Mesendoderm (in vitro differentiated cells): Measurements from ENCODE around the gene LACTBL1.

ENCODE experiments used
- DNase-seq: peaks from one replicate; pipeline ENCODE4 v3.0.0; 2013
- H2AK5ac ChIP-seq: 2 replicates; pipeline ENCODE4 v1.6.1; 2013; ENCODE audit warnings: low read length, inconsistent platforms
- H2BK120ac ChIP-seq: 2 replicates; pipeline ENCODE4 v1.6.1; 2013; ENCODE audit warnings: low read depth, mild to moderate bottlenecking, low read length, moderate library complexity, mixed read lengths
- H2BK15ac ChIP-seq: replicated peaks from 2 replicates; pipeline ENCODE4 v1.6.1; 2013; ENCODE audit warnings: low read depth, mild to moderate bottlenecking, moderate library complexity
- H2BK5ac ChIP-seq: 2 replicates; pipeline ENCODE4 v1.6.1; 2013; ENCODE audit warnings: low read length, inconsistent platforms
- H3K18ac ChIP-seq: 2 replicates; pipeline ENCODE4 v1.6.1; 2013; ENCODE audit warnings: mild to moderate bottlenecking, low read length, mixed read lengths
- H3K23ac ChIP-seq: one replicate; pipeline ENCODE4 v1.6.1; 2013; ENCODE audit warnings: low read length
- H3K27ac ChIP-seq: 2 replicates; pipeline ENCODE4 v1.5.1; 2013; ENCODE audit warnings: low read depth, mild to moderate bottlenecking, inconsistent platforms, low read length, moderate library complexity
- H3K27me3 ChIP-seq: 2 replicates; pipeline ENCODE4 v1.6.1; 2013; ENCODE audit warnings: low read length, control low read depth, mild to moderate bottlenecking, inconsistent platforms; ENCODE audit not compliant: insufficient read depth, poor library complexity
- H3K36me3 ChIP-seq: 2 replicates; pipeline ENCODE4 v1.6.1; 2013; ENCODE audit warnings: low read length, inconsistent platforms; ENCODE audit not compliant: control insufficient read depth, insufficient read depth
- H3K4ac ChIP-seq: one replicate; pipeline ENCODE4 v1.6.1; 2013; ENCODE audit warnings: low read depth, mild to moderate bottlenecking, low read length, moderate library complexity
- H3K4me1 ChIP-seq: 2 replicates; pipeline ENCODE4 v1.6.1; 2013; ENCODE audit warnings: low read depth, low read length, inconsistent platforms; ENCODE audit not compliant: control insufficient read depth
- H3K4me2 ChIP-seq: 2 replicates; pipeline ENCODE4 v1.6.1; 2013; ENCODE audit warnings: low read length
- H3K4me3 ChIP-seq: 2 replicates; pipeline ENCODE4 v1.5.1; 2013; ENCODE audit warnings: mild to moderate bottlenecking, low read length
- H3K56ac ChIP-seq: one replicate; pipeline ENCODE4 v1.6.1; 2013; ENCODE audit warnings: low read length
- H3K79me1 ChIP-seq: 2 replicates; pipeline ENCODE4 v1.6.1; 2013; ENCODE audit warnings: low read length, inconsistent platforms
- H3K79me2 ChIP-seq: 2 replicates; pipeline ENCODE4 v1.6.1; 2013; ENCODE audit warnings: mild to moderate bottlenecking, low read length; ENCODE audit not compliant: control insufficient read depth, insufficient read depth
- H3K9ac ChIP-seq: 2 replicates; pipeline ENCODE4 v1.6.1; 2013; ENCODE audit warnings: low read length, inconsistent platforms
- H4K5ac ChIP-seq: one replicate; pipeline ENCODE4 v1.6.1; 2013; ENCODE audit warnings: low read length
- H4K8ac ChIP-seq: one replicate; pipeline ENCODE4 v1.6.1; 2013; ENCODE audit warnings: low read depth, mild to moderate bottlenecking, control low read depth, low read length, moderate library complexity
- WGBS: extraction: QIAGEN DNeasy Blood & Tissue Kit; methylation state at CpG from one replicate; pipeline ENCODE4 v1.1.7; 2013; ENCODE audit warnings: low lambda C conversion rate, missing lambda C conversion rate; ENCODE audit not compliant: insufficient coverage; ENCODE audit errors: extremely low coverage; 5-methylcytosine and 5-hydroxymethylcytosine counted together

Gene LACTBL1

DNA sequence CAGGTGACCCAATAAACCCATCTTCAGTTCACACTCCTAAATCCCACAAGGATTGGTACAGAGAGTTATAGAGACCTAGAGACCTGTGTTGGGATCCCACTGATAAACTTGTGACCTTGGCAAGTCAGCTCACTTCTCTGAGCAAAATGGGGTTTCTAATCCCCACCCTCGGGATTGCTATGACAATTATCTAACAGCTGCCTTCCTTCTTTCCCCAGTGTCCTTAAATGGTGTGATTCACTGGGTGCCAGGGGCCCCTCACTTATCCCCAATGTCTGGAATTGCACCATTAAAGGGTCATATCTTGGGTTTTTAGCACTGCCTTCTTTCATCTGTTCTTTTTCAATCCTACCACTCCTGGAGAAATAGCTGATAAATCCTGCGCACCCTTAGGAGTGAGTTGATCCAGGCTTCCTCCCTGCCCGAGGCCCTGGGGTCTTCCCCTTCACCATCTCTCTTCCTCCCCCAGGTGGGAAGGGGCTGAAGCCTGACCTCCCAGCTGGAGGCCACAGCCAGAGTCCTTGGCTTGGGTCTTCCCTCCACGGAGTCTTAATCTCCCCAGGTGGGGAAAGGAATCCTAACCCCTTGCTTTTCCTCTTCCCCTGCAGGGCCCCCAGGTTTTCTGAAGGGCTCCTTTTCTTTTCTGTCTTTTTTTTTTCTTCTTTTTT lies 39.7 kb downstream of the LACTBL1 start:
- Histone ChIP-seq H3K27me3 (no peaks in the 10 kb centered on the region), H3K9ac (no peak overlapping the region), H2BK5ac (no peak overlapping the region), H3K4me2 (no peak overlapping the region), H4K8ac (no peak overlapping the region), H3K27ac (no peak overlapping the region), H3K36me3 (no peaks in the 10 kb centered on the region), H2AK5ac (no peak overlapping the region), H3K23ac (no peak overlapping the region), H2BK15ac (no peak overlapping the region), H3K4me3 (no peak overlapping the region), H3K56ac (no peak overlapping the region), H2BK120ac (no peak overlapping the region), H3K4ac (no peak overlapping the region), H3K18ac (no peak overlapping the region), H3K4me1 (no peaks in the 10 kb centered on the region), H4K5ac (no peak overlapping the region), H3K79me2 (no peaks in the 10 kb centered on the region), H3K79me1 (no peaks in the 10 kb centered on the region)
- DNase-seq, result no peak
- no CpG with 5 or more reads among the region's 4 CpGs for WGBS

DNA sequence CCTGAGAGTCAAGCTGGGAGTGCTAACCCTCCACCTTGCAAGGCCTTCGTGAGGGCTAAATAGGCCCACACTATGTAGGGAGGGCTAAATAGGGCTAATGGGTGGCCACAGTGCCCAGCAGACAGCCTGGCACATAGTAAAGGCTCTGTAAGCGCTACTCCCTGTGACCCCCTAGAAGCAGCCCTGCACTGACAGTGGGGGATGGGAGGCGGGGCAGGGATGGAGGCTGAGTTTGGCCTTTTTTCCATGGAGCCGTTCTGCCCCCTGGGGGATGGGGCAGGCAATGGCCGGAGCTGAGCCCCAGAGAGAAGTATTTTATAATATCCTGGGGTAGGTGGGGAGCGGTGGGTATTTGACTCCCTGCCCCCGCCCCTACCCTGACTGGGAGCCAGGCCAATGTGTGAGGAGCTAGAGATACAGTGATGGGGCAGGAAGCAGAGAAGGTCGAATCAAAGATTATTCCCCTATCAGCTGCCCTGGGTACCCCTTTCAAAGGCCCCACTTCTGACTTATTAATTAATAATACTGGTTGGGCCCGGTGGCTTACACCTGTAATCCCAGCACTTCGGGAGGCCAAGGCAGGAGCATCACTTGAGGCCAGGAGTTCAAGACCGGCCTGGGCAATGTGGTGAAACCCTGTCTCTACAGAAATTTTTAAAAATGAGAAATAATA lies 42.3 kb downstream of the LACTBL1 start:
- no peak overlapping the region for H3K9ac ChIP-seq
- no peaks in the 10 kb centered on the region for H3K4me1 ChIP-seq
- no peak overlapping the region for H4K5ac ChIP-seq
- H2BK5ac ChIP-seq, result no peak overlapping the region
- no peak overlapping the region for H3K18ac ChIP-seq
- H3K79me1 ChIP-seq, result no peaks in the 10 kb centered on the region
- no peak overlapping the region for H3K4me3 ChIP-seq
- no peak overlapping the region for H2AK5ac ChIP-seq
- H3K4ac ChIP-seq, result no peak overlapping the region
- no peaks in the 10 kb centered on the region for H3K79me2 ChIP-seq
- peak; percentile 77 for DNase-seq
- H2BK15ac ChIP-seq, result no peak overlapping the region
- no peak overlapping the region for H3K4me2 ChIP-seq
- no peak overlapping the region for H3K27ac ChIP-seq
- no peaks in the 10 kb centered on the region for H3K27me3 ChIP-seq
- WGBS, result no CpG with 5 or more reads among the region's 11 CpGs
- H3K36me3 ChIP-seq, result no peaks in the 10 kb centered on the region
- no peak overlapping the region for H4K8ac ChIP-seq
- H2BK120ac ChIP-seq, result no peak overlapping the region
- no peak overlapping the region for H3K56ac ChIP-seq
- H3K23ac ChIP-seq, result no peak overlapping the region

DNA sequence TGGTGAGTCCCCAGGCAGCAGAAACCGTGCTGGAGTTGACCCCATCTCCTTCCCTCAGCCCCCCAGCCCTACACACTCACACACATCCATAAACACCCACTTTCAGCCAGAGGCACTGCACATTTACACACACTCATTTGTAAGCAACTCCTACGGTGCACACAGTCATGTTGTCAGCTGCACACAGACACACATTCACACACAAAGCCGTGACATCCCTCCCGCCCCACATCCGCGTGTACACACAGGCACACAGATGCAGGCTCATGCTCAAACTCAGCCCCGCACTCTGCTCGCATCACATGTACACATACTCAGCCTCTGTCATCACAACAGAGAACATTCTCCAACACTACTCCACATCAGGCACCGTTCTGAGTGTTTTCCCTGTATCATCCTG lies 47.6 kb downstream of the LACTBL1 start:
- Histone ChIP-seq H4K5ac (no peak overlapping the region), H3K4me3 (no peak overlapping the region), H2BK5ac (no peak overlapping the region), H3K23ac (no peak overlapping the region), H2BK15ac (no peak overlapping the region), H4K8ac (no peak overlapping the region), H3K4me2 (no peak overlapping the region), H3K27ac (no peak overlapping the region), H3K79me2 (no peaks in the 10 kb centered on the region), H2AK5ac (no peak overlapping the region), H3K9ac (no peak overlapping the region), H3K27me3 (no peaks in the 10 kb centered on the region), H3K36me3 (no peaks in the 10 kb centered on the region), H3K4ac (no peak overlapping the region), H3K56ac (no peak overlapping the region), H3K79me1 (no peaks in the 10 kb centered on the region), H2BK120ac (no peak overlapping the region), H3K4me1 (no peaks in the 10 kb centered on the region), H3K18ac (no peak overlapping the region)
- no peak for DNase-seq
- whole genome bisulfite sequencing, result no CpG with 5 or more reads among the region's 9 CpGs

DNA sequence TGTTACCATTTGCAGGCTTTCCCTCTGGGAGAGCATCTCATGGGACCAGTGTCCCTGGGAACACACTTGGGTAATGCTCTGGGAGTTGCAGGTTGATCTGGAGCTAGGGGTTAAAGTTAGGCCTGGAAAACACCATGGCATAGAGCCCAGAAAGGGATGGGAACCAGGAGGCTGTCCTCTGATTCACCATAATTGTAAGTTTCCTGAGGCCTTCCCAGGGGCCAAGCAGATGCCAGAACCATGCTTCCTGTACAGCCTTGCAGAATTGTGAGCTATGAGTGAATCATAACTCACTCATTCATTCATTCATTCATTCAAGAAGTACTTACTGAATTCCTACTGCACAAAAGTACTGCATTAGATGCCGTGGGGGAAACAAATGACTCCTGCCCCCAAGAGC lies 50.0 kb downstream of the LACTBL1 start:
- H2BK5ac ChIP-seq, result no peak overlapping the region
- no peaks in the 10 kb centered on the region for H3K36me3 ChIP-seq
- no CpG with 5 or more reads among the region's 1 CpG for WGBS
- no peak overlapping the region for H2AK5ac ChIP-seq
- no peak overlapping the region for H3K27ac ChIP-seq
- no peak overlapping the region for H3K18ac ChIP-seq
- no peak overlapping the region for H4K5ac ChIP-seq
- no peaks in the 10 kb centered on the region for H3K4me1 ChIP-seq
- no peak for DNase-seq
- H3K27me3 ChIP-seq, result no peaks in the 10 kb centered on the region
- no peak overlapping the region for H3K4ac ChIP-seq
- H4K8ac ChIP-seq, result no peak overlapping the region
- no peak overlapping the region for H2BK120ac ChIP-seq
- no peak overlapping the region for H3K4me3 ChIP-seq
- H3K9ac ChIP-seq, result no peak overlapping the region
- H3K23ac ChIP-seq, result no peak overlapping the region
- H3K79me1 ChIP-seq, result no peaks in the 10 kb centered on the region
- no peak overlapping the region for H3K4me2 ChIP-seq
- H2BK15ac ChIP-seq, result no peak overlapping the region
- no peaks in the 10 kb centered on the region for H3K79me2 ChIP-seq
- H3K56ac ChIP-seq, result no peak overlapping the region

DNA sequence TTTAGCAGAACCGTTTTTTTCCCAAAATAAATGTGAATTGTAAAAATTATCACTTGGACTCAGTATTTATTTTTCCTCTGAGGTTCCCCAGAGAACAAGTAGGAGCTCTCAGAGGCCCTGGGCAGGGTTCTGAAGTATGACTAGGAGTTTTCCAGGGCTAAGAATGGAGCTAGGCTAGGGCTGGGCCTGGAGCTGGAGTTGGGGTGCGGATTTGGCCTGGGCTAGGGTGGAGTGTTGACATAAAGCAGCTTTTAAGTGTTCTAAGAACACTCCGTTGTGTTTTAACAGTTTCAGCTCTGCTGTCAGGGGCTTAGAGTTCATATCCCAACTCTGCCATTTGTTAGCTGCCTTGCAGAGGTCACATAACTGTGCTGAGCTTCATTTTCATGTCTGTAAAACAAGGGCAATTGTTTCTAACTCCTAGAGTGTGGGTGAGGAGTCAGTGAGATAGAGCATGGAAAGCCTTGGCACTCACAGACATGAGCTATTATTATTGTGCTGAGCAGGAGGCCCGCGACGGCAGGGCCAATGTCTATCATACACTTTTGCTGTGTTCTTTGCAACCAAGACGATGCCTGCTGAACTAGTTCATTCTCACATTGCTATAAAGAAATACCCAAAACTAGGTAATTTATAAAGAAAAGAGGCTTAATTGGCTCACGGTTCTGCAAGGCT lies 51.1 kb downstream of the LACTBL1 start:
- Histone ChIP-seq H3K4ac (no peak overlapping the region), H3K36me3 (no peaks in the 10 kb centered on the region), H4K5ac (no peak overlapping the region), H3K27me3 (no peaks in the 10 kb centered on the region), H3K9ac (no peak overlapping the region), H3K56ac (no peak overlapping the region), H2BK15ac (no peak overlapping the region), H2BK5ac (no peak overlapping the region), H3K4me3 (no peak overlapping the region), H3K4me2 (no peak overlapping the region), H3K79me1 (no peaks in the 10 kb centered on the region), H3K23ac (no peak overlapping the region), H2AK5ac (no peak overlapping the region), H3K27ac (no peak overlapping the region), H3K18ac (no peak overlapping the region), H2BK120ac (no peak overlapping the region), H3K4me1 (no peaks in the 10 kb centered on the region), H3K79me2 (no peaks in the 10 kb centered on the region), H4K8ac (no peak overlapping the region)
- WGBS, result no CpG with 5 or more reads among the region's 8 CpGs
- no peak for DNase-seq
